Heart left ventricle (tissue), 13 donors: ENCODE measurements around the gene ANG.
"Not testable (repeated sequence)": the region's sequence is repeated elsewhere in the genome, so short reads cannot be mapped to it uniquely, and the experiment has no call there.

Experiments used
- POLR2A ChIP-seq, 2 donors: fragments of 450-650 bp; IDR thresholded peaks; one replicate each; pipeline ENCODE4 v1.6.1; 2017; ENCODE audit warnings: antibody characterized with exemption in 2 of 2, mild to moderate bottlenecking in 2 of 2, moderate library complexity in 2 of 2
- TF ChIP-seq, protein P1 (sequence below), 12 donors: fragments of 200-600 bp; sonication (generic) in 4 of 12; IDR thresholded peaks; one replicate each; pipeline versions ENCODE4 v1.5.0 to v1.8.0; 2018 to 2022; ENCODE audit warnings: antibody characterized with exemption in 12 of 12, mild to moderate bottlenecking in 5 of 12
- donor health status: ischemic (EF 13 %, LVEDD 7.1; RV severe dilation, severe dysfunction).
- donor health status: DM: no; HTN: yes; CAD: no.
- donor health status: DM: no; HTN: no; CAD: no.
- donor health status: ischemic (EF 25% LVEDD 6.9; RV normal size, moderate dysfunction).
- donor health status: ischemic (EF 25% LVEDD 5.7; RV mildly dilated, moderate dysfunction).
- donor health status: ischemic (EF 35%, LVEDD 5.7; RV mildly dilated, moderate dysfunction).
- donor health status: nonischemic (EF 11% LVEDD 7.7; RV severe dilation, severe dysfunction).
- donor health status: DM: yes; HTN: yes; CAD: no.
- donor health status: PGD.
- donor health status: ischemic (EF 29% LVEDD 5.4; RV normal size, mild dysfunction).
- donor health status: nonischemic (EF 23%, LVEDD 6.1; RV moderate dilation, normal function).

GRCh38 chr14:20700965-20701364 lies 12.4 kb downstream of the ANG start:
- TF ChIP-seq, protein P1, sequence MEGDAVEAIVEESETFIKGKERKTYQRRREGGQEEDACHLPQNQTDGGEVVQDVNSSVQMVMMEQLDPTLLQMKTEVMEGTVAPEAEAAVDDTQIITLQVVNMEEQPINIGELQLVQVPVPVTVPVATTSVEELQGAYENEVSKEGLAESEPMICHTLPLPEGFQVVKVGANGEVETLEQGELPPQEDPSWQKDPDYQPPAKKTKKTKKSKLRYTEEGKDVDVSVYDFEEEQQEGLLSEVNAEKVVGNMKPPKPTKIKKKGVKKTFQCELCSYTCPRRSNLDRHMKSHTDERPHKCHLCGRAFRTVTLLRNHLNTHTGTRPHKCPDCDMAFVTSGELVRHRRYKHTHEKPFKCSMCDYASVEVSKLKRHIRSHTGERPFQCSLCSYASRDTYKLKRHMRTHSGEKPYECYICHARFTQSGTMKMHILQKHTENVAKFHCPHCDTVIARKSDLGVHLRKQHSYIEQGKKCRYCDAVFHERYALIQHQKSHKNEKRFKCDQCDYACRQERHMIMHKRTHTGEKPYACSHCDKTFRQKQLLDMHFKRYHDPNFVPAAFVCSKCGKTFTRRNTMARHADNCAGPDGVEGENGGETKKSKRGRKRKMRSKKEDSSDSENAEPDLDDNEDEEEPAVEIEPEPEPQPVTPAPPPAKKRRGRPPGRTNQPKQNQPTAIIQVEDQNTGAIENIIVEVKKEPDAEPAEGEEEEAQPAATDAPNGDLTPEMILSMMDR (IDR thresholded peaks at IDR 0.05): not testable (repeated sequence)
- not testable (repeated sequence) for TF ChIP-seq POLR2A (IDR thresholded peaks at IDR 0.05)
